Psoas muscle (tissue), 8 donors: ENCODE results near the gene CHAF1A. TPM values are rescaled to one million over a fixed set of nuclear protein-coding genes. Genes with fewer than 3 reads are reported as not detected.
A peak's percentile ranks its signal among the peaks of the same experiment; 100 is the strongest.

Source experiments
- ATAC-seq, 4 donors: fragments of 200-7000 bp; cut with Tn5 transposase; one replicate each; pipeline ENCODE4 v1.9.1; 2020; ENCODE audit warnings: moderate library complexity in 3 of 4, mild to moderate bottlenecking in 2 of 4
- DNase-seq, 2 donors: peaks; one replicate each; pipeline ENCODE4 v3.0.0-alpha.2; 2020
- H3K27ac ChIP-seq: fragments of 200-600 bp; one replicate; pipeline ENCODE4 v1.8.0; 2022
- H3K27me3 ChIP-seq, 3 donors: fragments of 200-600 bp in 1 of 3; one replicate each; pipeline versions ENCODE4 v1.6.1 to v1.8.0; 2013 to 2022; ENCODE audit warnings: low read length in 2 of 3, mild to moderate bottlenecking in 2 of 3, moderate library complexity in 1 of 3; ENCODE audit not compliant: insufficient read depth in 3 of 3
- H3K36me3 ChIP-seq, 2 donors: fragments of 200-600 bp in 1 of 2; one replicate each; pipeline versions ENCODE4 v1.6.1 to v1.8.0; 2013 to 2022; ENCODE audit warnings: low read depth in 1 of 2, mild to moderate bottlenecking in 1 of 2, moderate library complexity in 1 of 2; ENCODE audit not compliant: insufficient read depth in 1 of 2
- H3K4me1 ChIP-seq: fragments of 200-600 bp; one replicate; pipeline ENCODE4 v1.8.0; 2022
- H3K4me3 ChIP-seq: fragments of 200-600 bp; one replicate; pipeline ENCODE4 v1.8.0; 2022; ENCODE audit warnings: mild to moderate bottlenecking
- H3K9me3 ChIP-seq: fragments of 200-600 bp; one replicate; pipeline ENCODE4 v1.8.0; 2022
- WGBS, 3 donors: extraction: QIAGEN DNeasy Blood & Tissue Kit; methylation state at CpG; one replicate each; pipeline versions ENCODE4 v1.1.6 to v1.1.7; 2013; 5-methylcytosine and 5-hydroxymethylcytosine counted together
- intact Hi-C, 2 donors: fragments of 100-400 bp; cut with DNase I; formaldehyde crosslinking; loops; one replicate each; pipeline versions ENCODE4 v1.11.0 to v1.14.2; 2022
- polyA plus RNA-seq, 3 donors: library from polyadenylated mRNA; stranded (reverse); fragments of 200-250 nt; gene quantifications; one replicate each; pipeline ENCODE4 v1.2.3, GENCODE V29; 2013
- total RNA-seq, 4 donors: library from RNA; stranded (reverse); fragmentation: NEBNext Ultra II Directional in 2 of 4; extraction: Animal tissue kit (Norgen Biotek cat#: 25700) in 2 of 4; gene quantifications; one replicate each; pipeline versions ENCODE4 v1.2.1 to v1.2.4, GENCODE V29; 2021 to 2023
- TF ChIP-seq, protein P1 (sequence below): fragments of 200-600 bp; IDR thresholded peaks from one replicate; pipeline ENCODE4 v1.8.0; 2022; ENCODE audit warnings: antibody characterized with exemption
- donor health status: healthy with polysubstance abuse.
- donor health status: DM: no; HTN: no; CAD: no; lungs with moderate emphysema.
- donor health status: Bipolar disorder and iron deficiency.
- donor health status: healthy.
- donor health status: DM: yes; HTN: yes; CAD: no.
- donor health status: DM: no; HTN: no; CAD: no.
- donor health status: DM: no; HTN: no; CAD: no.
- donor health status: DM: yes; HTN: yes; CAD: no.

Gene CHAF1A
- total and polyA plus RNA-seq, 7 donors = 5.6 to 12.8 (median 7.5) TPM

DNA sequence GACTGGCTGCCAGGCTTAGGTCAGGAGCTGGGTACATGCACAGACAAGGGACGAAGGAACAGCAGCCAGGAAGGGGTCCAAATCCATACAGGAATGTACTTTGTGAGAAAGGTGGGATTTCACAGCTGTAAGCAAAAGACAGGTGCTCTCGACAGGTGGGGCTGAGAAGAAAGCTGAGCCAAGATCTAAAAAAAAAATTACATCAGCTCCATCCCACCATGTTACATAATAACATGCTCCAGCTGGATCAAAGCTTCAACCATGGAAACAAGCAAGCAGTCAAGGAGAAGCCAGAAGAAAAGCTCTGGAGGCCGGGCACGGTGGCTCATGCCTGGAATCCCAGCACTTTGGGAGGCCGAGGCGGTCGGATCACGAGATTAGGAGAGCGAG, 47.2 kb downstream of the CHAF1A start:
- Histone ChIP-seq H3K4me3 (no peak overlapping the region), H3K36me3 (peaks cover 2 to 98% of the 10 kb centered on the region in 2 donors), H3K9me3 (no peaks in the 10 kb centered on the region), H3K4me1 (peaks cover 20% of the 10 kb centered on the region), H3K27me3 (no peaks in the 10 kb centered on the region), H3K27ac (peak overlapping the region; percentile 85)
- ATAC-seq (peak in 2 of 4 donors; percentile 1 to 8), DNase-seq (no peak)
- TF ChIP-seq, protein P1, sequence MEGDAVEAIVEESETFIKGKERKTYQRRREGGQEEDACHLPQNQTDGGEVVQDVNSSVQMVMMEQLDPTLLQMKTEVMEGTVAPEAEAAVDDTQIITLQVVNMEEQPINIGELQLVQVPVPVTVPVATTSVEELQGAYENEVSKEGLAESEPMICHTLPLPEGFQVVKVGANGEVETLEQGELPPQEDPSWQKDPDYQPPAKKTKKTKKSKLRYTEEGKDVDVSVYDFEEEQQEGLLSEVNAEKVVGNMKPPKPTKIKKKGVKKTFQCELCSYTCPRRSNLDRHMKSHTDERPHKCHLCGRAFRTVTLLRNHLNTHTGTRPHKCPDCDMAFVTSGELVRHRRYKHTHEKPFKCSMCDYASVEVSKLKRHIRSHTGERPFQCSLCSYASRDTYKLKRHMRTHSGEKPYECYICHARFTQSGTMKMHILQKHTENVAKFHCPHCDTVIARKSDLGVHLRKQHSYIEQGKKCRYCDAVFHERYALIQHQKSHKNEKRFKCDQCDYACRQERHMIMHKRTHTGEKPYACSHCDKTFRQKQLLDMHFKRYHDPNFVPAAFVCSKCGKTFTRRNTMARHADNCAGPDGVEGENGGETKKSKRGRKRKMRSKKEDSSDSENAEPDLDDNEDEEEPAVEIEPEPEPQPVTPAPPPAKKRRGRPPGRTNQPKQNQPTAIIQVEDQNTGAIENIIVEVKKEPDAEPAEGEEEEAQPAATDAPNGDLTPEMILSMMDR = no peak
- intact Hi-C loops = no loop called here
- WGBS, 3 donors = 31 to 64% (median 34%) methylated on average over 9 of the region's 9 CpGs

DNA sequence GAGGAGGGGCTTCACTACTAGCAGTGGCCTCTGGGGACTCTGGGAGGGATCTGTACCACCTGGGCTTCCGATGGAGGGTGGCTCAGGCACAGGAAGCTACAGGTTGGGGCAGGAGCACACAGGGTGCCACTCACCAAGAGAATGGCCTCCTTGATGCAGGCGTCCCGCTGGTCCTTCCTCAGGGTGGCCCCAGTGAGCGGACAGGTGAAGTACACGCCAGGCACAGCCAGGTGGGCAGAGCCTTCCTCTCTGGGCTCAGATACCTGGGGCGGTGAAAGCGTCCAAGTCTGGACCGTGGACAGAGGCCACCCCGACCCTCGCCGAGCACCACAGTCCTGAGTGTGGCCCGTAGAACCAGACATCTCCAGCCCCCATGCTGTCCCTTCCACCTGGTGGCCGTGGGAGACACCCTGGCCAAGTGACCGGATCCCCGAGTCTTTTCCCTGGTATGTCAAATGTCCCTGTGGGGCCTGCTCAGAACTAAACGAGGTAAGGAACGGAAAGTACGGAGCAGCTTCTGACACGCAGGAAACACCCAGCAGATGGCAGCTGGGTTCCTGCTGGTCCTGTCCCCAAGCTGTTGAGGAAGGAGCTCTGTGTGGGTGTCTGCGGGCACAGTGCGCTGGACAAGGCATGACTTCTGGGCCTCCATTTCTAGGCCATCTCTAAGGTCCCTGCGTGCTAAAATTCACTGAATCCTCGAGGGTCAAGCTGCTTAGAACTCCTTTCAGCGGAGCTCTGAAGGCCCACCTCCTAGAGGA, 50.0 kb downstream of the CHAF1A start:
- H3K4me1 ChIP-seq = peaks cover 33% of the 10 kb centered on the region
- TF ChIP-seq, protein P1 = no peak
- WGBS, 3 donors = 86 to 91% (median 87%) methylated on average over 24 of the region's 24 CpGs
- H3K4me3 ChIP-seq = no peak overlapping the region
- no peak overlapping the region for H3K27ac ChIP-seq
- H3K36me3 ChIP-seq = peaks cover 0 to 71% of the 10 kb centered on the region in 2 donors
- no peak for ATAC-seq
- H3K27me3 ChIP-seq = no peaks in the 10 kb centered on the region
- DNase-seq = no peak
- intact Hi-C loops = no loop called here
- no peaks in the 10 kb centered on the region for H3K9me3 ChIP-seq

DNA sequence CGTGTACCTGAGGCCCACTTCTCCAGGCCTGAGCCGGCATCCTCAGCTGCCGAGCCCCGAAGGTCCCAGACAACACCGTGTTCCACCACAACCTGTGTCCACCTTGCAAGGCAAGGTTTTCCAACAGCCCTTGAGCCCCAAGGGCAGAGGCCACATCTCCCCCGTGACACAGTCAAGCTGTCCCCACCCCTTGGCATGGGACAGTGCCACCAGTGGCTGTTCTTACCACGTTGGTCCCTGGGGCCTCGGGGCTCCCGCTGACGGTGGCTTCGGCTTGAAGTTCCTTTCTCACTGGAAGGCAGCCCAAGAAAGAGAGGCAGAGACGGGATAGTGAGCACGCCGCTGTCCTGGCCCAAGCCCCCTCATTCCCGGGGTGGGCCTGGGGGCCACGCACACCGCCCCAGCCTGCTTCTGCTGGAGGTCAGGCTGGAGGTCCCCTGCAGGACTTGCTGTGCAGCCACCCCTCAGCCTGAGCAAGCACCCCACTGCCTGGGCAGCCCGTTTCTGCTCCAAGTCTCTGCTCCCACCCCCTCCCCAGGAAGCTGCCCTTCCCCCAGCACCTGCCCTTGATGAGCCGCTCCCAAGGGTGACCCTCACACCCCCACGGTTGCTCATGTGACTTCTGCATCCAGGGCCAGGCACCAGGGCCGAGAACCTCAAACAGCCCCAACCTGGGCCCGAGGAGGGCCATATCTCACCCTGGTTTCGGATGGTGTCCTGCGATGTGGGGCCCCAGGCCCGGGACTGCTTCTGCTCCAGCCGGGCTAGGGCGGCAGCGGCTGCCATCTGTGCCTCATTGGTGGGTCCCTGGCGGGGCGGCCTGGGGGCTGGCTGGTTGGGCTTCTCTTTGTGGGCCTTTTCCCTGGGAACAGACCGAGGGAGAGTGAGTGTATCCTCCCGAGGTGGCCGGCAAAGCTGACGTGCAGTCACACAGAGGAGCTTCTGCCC, 51.1 kb downstream of the CHAF1A start:
- ATAC-seq = no peak
- H3K4me3 ChIP-seq = no peak overlapping the region
- H3K27me3 ChIP-seq = no peaks in the 10 kb centered on the region
- H3K36me3 ChIP-seq = peaks cover 0 to 60% of the 10 kb centered on the region in 2 donors
- intact Hi-C loops = no loop called here
- H3K9me3 ChIP-seq = no peaks in the 10 kb centered on the region
- no peak overlapping the region for H3K27ac ChIP-seq
- TF ChIP-seq, protein P1 = no peak
- H3K4me1 ChIP-seq = peaks cover 34% of the 10 kb centered on the region
- no peak for DNase-seq
- 62 to 74% (median 64%) methylated on average over 31 to 34 of the region's 34 CpGs for whole genome bisulfite sequencing, 3 donors

DNA sequence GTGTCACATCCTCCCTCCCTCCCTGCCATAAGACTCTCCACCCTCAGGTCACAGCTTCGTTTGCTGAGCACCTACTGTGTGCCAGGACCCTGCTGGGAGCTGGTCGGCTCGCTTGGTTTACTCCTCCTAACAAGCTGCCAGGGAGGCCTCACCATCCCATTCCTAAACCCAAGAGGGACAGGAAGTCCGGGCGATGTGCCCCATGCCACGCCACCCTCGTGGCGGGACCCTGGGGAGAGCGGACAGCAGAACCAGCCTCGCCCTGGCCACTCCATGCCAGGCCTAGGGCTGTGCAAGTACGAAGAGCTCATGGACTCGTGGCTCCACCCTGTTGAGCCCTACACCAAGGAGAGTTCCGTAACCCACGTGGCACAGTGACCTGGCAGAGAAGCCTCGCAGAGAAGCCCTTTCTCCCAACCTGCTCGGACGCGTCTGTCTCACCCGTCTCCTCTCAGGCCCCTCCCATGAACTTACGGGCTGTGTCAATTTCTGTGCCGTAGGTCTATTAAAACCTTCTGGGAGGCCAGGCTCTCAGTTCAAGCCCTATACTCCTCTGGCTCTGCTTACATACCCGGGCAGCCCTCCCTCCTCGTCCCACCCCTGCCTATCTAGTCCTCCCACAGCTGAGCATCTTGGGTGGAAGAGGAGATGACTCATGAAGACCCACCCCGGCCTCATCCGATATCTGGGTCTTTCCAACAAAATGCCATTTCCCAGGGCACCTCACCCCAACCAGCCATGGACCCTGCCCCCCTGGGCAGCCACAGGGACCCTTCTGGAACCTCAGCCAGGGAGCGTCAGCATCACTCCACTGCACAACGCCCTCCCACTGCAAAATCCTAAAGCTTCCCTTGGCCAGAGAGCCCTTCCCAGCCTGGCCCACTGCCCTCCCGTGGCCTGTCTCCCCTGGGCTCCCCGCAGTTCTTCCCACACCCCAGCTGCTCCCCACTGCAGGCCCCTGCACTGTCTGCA, 52.6 kb downstream of the CHAF1A start:
- H3K9me3 ChIP-seq = no peaks in the 10 kb centered on the region
- H3K4me1 ChIP-seq = peaks cover 29% of the 10 kb centered on the region
- H3K27me3 ChIP-seq = no peaks in the 10 kb centered on the region
- peak; percentile 50 to 67 (median 58) for ATAC-seq
- WGBS, 3 donors = 38 to 57% (median 40%) methylated on average over 24 to 29 of the region's 29 CpGs
- intact Hi-C loops = loop anchor here (5.0 kb wide), 1 partner anchor 53 kb away; the partner anchor contains the start of genes CHAF1A (in 2 of the 2) and SH3GL1 (in 2 of the 2)
- H3K36me3 ChIP-seq = peaks cover 0 to 44% of the 10 kb centered on the region in 2 donors
- peak overlapping the region; percentile 84 for H3K27ac ChIP-seq
- peak overlapping the region; percentile 74 for H3K4me3 ChIP-seq
- TF ChIP-seq, protein P1 = no peak
- DNase-seq = peak; percentile 52 to 70
